ENCODE results near the gene PALMD.

Gene PALMD

GRCh38 chr1:99645699-99646531 lies at the start of gene PALMD:
PALMD (plus strand) TSS chr1:99646113; CDS start chr1:99646318, 205 bp downstream.
- no peak for DNase-seq

- no peak for DNase-seq
Measured at GRCh38 chr1:99598738-99599411, 47.0 kb upstream of the PALMD start.

- DNase-seq: no peak
Measured at GRCh38 chr1:99599678-99600175, 46.2 kb upstream of the PALMD start.

- DNase-seq: no peak
Measured at GRCh38 chr1:99600782-99601181, 45.1 kb upstream of the PALMD start.

GRCh38 chr1:99601208-99601607 lies 44.7 kb upstream of the PALMD start:
- no peak for DNase-seq

- no peak for DNase-seq
Measured at GRCh38 chr1:99601709-99602403, 44.1 kb upstream of the PALMD start.

GRCh38 chr1:99602404-99602969 lies 43.4 kb upstream of the PALMD start:
- DNase-seq: no peak

- DNase-seq: no peak
Measured at GRCh38 chr1:99603699-99604560, 42.0 kb upstream of the PALMD start.

GRCh38 chr1:99606306-99606705 lies 39.6 kb upstream of the PALMD start:
- DNase-seq: no peak

GRCh38 chr1:99607590-99607989 lies 38.3 kb upstream of the PALMD start:
- DNase-seq: no peak

- no peak for DNase-seq
Measured at GRCh38 chr1:99608058-99608457, 37.9 kb upstream of the PALMD start.

GRCh38 chr1:99613716-99614115 lies 32.2 kb upstream of the PALMD start:
- DNase-seq: no peak

- no peak for DNase-seq
Measured at GRCh38 chr1:99614728-99615127, 31.2 kb upstream of the PALMD start.

- no peak for DNase-seq
Measured at GRCh38 chr1:99619583-99619982, 26.3 kb upstream of the PALMD start.

GRCh38 chr1:99621340-99621901 lies 24.5 kb upstream of the PALMD start:
- DNase-seq: no peak

GRCh38 chr1:99622702-99623347 lies 23.1 kb upstream of the PALMD start:
- no peak for DNase-seq

- no peak for DNase-seq
Measured at GRCh38 chr1:99623554-99623953, 22.4 kb upstream of the PALMD start.

- DNase-seq: no peak
Measured at GRCh38 chr1:99627615-99628014, 18.3 kb upstream of the PALMD start.

GRCh38 chr1:99629164-99629563 lies 16.7 kb upstream of the PALMD start:
- no peak for DNase-seq

GRCh38 chr1:99634971-99635624 lies 10.8 kb upstream of the PALMD start:
- DNase-seq: no peak

- DNase-seq: no peak
Measured at GRCh38 chr1:99635664-99636063, 10.2 kb upstream of the PALMD start.

Data from NCI-H1930 (cell line).